Anterior cingulate cortex (tissue), 58 donors: ENCODE data around the gene RS1.

Source experiments
- DNase-seq, 58 donors: peaks; one replicate each; lab custom pipeline; 2025; lab: John Stamatoyannopoulos, UW

Gene RS1

DNA sequence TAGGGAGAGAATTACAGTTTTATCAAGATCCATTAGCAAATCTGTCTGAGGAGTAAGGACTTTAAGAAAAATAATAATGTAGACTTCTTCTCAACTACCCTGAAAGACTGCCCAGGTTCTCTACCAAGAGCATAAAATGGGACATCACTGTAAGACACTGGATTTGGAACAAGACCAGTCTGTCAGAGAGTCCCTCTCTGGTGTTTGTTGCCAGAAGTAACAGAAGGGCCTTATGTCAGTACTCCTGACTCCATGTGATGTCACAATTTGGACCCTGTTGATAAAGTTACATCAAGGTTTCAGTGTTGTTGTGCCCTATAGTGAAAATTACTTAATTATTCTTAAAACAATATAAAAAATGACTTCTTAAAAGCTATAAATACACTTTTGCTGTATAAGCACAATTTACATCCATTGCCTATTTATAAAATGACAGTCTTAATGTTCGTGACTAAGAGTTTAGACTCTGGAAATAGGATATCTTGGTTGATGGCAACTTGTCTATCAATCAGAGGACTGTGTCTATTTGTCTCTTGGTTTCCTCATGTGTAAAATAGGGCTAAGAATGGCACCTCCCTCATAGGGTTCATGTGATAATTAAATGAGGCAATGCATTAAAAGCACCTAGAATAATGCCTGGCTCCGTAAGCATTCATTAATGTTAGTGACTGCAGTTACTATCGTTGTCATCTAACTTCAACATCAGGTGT lies 57.8 kb downstream of the RS1 start:
- DNase-seq = no peak

DNA sequence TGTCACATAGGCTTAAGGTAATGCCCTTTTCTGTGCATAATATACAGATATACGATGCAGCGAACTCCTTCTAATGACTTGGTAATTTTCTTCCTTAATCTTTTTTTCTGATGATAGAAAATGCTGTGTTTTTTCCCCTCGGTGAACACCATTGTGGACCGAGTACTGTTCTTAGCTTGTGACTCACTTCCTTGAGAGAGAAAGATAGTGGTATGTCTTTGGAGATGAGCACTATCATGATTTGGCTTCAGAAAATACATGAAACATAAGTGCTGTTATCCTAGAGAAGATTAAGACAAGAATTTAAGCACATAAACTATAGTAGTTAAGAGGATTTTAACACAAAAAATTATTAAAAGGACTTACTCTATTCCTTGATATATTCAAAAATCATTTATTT lies 63.9 kb downstream of the RS1 start:
- DNase-seq = no peak

DNA sequence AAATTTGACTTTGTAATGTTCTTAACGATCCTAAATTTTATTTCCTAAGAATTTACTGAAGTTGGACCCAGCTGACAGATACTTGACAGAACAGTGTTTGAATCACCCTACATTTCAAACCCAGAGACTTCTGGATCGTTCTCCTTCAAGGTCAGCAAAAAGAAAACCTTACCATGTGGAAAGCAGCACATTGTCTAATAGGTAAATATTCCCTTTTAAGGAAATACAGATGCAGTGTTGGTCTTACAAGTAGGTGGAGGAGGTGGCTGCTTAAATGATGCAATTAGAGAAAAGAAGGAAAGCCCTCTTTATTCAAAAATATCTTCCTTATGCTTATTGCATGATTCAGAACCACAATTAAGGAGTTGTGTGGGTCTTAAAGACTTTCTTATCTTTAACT lies 73.5 kb downstream of the RS1 start:
- DNase-seq = no peak

DNA sequence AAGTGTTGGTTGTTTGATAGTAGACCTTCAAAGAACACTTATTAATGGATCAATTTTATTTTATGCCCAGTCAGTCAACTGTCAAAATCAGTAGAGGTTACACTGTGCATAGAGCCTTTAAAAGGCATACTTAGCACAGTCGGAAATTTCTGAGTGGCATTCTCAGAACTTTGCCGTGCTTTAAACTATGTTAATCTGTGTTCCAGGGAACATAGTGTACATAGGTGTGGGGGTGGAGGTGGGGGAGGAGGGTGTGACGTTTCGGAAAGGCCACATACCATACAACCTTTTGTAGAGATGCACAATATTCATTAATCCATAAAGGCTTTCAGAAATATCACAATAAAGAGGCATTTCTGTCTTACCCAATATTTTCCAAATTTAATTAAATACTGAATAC lies 75.8 kb downstream of the RS1 start:
- DNase-seq = no peak

DNA sequence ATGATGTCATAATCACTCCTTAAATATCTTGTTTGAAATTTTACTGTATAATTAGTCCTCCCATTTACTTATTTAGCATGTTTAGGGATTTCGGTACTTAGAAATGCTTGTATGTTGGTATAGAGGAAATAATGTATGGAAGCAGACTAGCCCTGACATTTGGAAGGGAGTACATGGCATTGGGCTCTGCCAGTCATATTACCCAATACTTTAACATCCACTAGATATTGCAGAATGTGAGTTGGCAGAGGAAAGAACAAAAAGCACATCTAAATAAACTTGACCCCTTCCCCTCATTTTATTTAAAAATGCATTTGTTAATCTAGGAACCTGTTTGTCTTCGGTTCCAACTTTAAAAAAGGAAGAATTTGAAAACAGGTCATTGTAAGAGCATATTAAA lies 77.8 kb downstream of the RS1 start:
- DNase-seq = no peak

DNA sequence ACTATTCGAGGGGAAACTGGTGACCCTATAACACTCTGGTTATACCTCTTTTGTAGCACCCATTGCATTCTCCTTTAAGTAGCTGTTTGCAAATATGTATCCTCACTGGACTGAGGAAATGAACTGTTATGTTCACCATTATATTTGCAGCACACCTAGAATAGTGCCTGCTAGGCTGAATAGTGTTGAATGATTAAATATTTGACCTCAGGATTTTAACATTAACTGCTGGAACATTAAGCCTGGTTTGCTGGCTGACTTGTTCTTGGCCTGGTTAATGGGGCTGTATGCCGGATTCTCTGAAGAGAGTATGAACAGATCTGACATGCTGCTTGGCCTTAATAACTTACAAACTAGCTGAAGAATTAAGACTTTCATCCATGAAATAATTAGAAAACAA lies 80.1 kb downstream of the RS1 start:
- DNase-seq = no peak
